A673 (cell line): ENCODE measurements around the gene OPN1MW3.
"Not testable (repeated sequence)": the region's sequence is repeated elsewhere in the genome, so short reads cannot be mapped to it uniquely, and the experiment has no call there.

Experiments used
- EZH2 ChIP-seq: fragments of 200-600 bp; sonication (generic); IDR thresholded peaks from 2 replicates; pipeline ENCODE4 v1.6.1; 2017; ENCODE audit warnings: borderline replicate concordance, low read depth, mild to moderate bottlenecking, mixed read lengths, antibody characterized with exemption, low read length; ENCODE audit not compliant: poor library complexity, severe bottlenecking
- TF ChIP-seq, protein P1 (sequence below): fragments of 300-800, 200-600 bp; sonication (generic); conservative IDR thresholded peaks from 2 replicates; pipeline ENCODE4 v1.5.1; 2017; ENCODE audit warnings: low read depth, mild to moderate bottlenecking, antibody characterized with exemption, low read length, moderate library complexity, mixed read lengths

DNA sequence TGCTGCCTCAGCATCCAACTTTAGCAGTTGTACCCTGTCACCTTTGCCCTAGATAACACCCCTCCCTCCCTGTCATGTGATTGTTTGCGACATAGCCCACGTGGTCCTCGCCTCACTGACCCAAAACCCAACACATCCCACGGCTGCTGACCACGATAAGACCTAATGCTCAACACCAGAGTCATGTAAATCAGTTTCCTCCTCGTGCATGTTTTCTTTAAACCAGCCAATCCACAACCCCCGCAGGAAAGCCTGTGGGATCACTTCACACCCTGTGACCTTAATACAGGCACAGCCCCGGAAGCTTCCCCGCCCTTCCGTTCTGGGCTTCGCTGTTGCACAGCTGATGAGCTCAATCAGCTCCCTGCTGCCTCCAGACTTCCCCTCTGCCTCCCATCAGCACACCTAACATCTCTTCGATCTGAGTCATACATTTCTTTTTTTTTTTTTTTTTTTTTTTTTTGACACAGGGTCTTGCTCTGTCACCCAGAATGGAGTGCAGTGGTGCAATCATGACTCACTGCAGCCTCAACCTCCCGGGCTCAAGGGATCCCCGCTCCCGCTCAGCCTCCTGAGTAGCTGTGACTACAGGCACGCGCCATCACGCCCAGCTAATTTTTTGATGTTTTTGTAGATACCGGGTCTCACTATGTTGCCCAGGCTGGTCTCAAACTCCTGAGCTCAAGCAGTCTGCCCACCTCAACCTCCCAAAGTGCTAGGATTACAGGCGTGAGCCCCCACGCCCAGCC lies 47.5 kb upstream of the OPN1MW3 start:
- TF ChIP-seq, protein P1, sequence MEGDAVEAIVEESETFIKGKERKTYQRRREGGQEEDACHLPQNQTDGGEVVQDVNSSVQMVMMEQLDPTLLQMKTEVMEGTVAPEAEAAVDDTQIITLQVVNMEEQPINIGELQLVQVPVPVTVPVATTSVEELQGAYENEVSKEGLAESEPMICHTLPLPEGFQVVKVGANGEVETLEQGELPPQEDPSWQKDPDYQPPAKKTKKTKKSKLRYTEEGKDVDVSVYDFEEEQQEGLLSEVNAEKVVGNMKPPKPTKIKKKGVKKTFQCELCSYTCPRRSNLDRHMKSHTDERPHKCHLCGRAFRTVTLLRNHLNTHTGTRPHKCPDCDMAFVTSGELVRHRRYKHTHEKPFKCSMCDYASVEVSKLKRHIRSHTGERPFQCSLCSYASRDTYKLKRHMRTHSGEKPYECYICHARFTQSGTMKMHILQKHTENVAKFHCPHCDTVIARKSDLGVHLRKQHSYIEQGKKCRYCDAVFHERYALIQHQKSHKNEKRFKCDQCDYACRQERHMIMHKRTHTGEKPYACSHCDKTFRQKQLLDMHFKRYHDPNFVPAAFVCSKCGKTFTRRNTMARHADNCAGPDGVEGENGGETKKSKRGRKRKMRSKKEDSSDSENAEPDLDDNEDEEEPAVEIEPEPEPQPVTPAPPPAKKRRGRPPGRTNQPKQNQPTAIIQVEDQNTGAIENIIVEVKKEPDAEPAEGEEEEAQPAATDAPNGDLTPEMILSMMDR = not testable (repeated sequence)
- not testable (repeated sequence) for TF ChIP-seq EZH2
